NCI-H128 (cell line): ENCODE results near the gene GBF1.

Experiments
- DNase-seq: peaks from one replicate; lab custom pipeline; 2025; ENCODE audit not compliant: unreplicated experiment; lab: John Stamatoyannopoulos, UW

Gene GBF1

GRCh38 chr10:102342958-102343357 lies 97.6 kb downstream of the GBF1 start:
- DNase-seq = no peak

- no peak for DNase-seq
Observed at GRCh38 chr10:102344067-102344466, 98.7 kb downstream of the GBF1 start.

- DNase-seq = peak; percentile 8
Observed at GRCh38 chr10:102347236-102347828, 102.0 kb downstream of the GBF1 start.

GRCh38 chr10:102352066-102352715 lies 106.9 kb downstream of the GBF1 start:
- peak; percentile 51 for DNase-seq

- no peak for DNase-seq
Observed at GRCh38 chr10:102354451-102354850, 109.1 kb downstream of the GBF1 start.

GRCh38 chr10:102358712-102359382 lies 113.5 kb downstream of the GBF1 start:
- no peak for DNase-seq

- no peak for DNase-seq
Observed at GRCh38 chr10:102367441-102367840, 122.1 kb downstream of the GBF1 start.

- DNase-seq = no peak
Observed at GRCh38 chr10:102368077-102368476, 122.7 kb downstream of the GBF1 start.

GRCh38 chr10:102371295-102371694 lies 126.0 kb downstream of the GBF1 start:
- no peak for DNase-seq

- DNase-seq = no peak
Observed at GRCh38 chr10:102375250-102375649, 129.9 kb downstream of the GBF1 start.

GRCh38 chr10:102375867-102376266 lies 130.5 kb downstream of the GBF1 start:
- DNase-seq = no peak

GRCh38 chr10:102376901-102377300 lies 131.6 kb downstream of the GBF1 start:
- no peak for DNase-seq

GRCh38 chr10:102379383-102379782 lies 134.1 kb downstream of the GBF1 start:
- DNase-seq = no peak

- DNase-seq = no peak
Observed at GRCh38 chr10:102381983-102382382, 136.7 kb downstream of the GBF1 start.

GRCh38 chr10:102382871-102383270 lies 137.5 kb downstream of the GBF1 start:
- no peak for DNase-seq

GRCh38 chr10:102384053-102384452 lies 138.7 kb downstream of the GBF1 start:
- DNase-seq = no peak

GRCh38 chr10:102384606-102385429 lies 139.5 kb downstream of the GBF1 start:
- no peak for DNase-seq

- no peak for DNase-seq
Observed at GRCh38 chr10:102389894-102390293, 144.6 kb downstream of the GBF1 start.

GRCh38 chr10:102392306-102392705 lies 147.0 kb downstream of the GBF1 start:
- no peak for DNase-seq

GRCh38 chr10:102393411-102394078 lies 148.2 kb downstream of the GBF1 start:
- DNase-seq = no peak
